GM19043 (cell line): ENCODE data around the gene ACSM4.
"Not testable (repeated sequence)": the region's sequence is repeated elsewhere in the genome, so short reads cannot be mapped to it uniquely, and the experiment has no call there.

Source experiments
- ATAC-seq: cut with Tn5 transposase; IDR thresholded peaks from one replicate; pipeline ENCODE4 v1.9.1; 2021; ENCODE audit warnings: low read depth; ENCODE audit not compliant: unreplicated experiment

Gene ACSM4

DNA sequence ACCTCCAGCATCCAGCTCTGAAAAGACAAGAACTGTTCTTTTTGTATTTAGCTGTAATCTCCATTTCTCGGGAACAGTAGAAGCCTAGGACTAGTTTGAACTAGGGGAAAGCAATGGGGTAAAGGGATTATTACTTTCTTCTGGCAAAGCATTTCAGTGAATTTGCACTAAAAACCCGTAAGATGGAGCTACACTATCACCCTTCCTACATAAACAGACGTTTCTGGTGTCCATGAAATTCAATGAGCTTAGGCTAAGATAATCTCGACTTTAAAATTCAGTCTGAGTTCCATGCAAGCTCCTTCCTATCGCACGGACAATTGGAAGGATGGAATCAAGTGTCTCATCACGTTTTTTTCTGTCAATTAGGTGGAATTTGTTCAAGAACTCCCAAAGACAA is 24.0 kb downstream of the ACSM4 start:
- ATAC-seq, result no peak

- ATAC-seq, result not testable (repeated sequence)
Measured at GRCh38 chr12:7337790-7338189, 33.9 kb downstream of the ACSM4 start.

DNA sequence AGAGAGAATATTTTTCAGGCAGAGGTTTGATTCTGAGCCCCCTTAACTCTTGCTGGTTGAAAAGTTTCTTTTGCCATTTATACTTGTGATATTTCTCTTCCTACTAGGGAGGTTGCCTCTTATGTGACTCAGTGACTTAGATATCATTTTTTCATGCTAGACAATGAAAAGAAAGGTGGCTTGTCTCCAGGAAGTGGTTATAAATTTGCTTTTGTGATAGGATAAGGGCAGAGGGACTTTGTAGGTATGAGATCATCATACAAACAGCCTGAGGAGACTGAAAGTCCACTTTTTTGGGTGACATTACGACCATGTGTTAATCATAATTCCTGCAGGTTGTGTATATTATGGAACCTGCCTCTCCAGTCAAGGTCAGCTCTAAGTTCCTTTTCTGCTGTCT is 35.8 kb downstream of the ACSM4 start:
- ATAC-seq, result no peak

GRCh38 chr12:7344833-7345606 is 41.1 kb downstream of the ACSM4 start:
- ATAC-seq, result no peak

DNA sequence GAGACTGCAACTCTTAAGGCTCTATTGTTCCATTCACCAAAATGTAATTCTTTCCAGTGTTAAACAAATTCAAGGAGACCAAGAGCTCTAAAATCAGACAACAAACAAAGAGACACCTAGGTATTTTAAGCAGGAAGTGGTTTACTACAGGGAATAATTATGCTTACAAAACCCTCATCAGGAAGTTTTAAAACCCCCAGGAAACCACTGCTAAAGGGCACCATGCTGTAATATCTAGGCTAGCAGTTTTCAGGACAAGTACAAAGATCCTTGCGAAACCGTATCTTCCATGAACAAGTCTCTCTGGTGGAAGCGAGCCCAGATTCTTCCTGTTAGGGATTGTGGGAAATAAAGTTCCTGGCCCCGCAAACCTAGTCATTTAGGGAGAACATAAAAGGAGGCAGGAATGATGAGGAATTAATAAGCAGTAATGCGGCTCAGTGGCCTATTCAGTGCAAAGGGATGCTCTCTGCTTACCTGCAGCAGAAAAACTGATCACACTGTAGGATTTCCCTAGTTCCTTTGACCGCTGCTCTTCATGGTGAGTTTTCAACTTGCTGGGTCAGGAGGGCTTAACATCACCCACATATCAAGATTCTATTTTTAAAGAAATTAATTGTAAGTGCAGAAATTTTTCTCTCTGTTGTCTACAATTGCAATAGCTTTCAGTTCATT is 42.8 kb downstream of the ACSM4 start:
- ATAC-seq, result no peak

DNA sequence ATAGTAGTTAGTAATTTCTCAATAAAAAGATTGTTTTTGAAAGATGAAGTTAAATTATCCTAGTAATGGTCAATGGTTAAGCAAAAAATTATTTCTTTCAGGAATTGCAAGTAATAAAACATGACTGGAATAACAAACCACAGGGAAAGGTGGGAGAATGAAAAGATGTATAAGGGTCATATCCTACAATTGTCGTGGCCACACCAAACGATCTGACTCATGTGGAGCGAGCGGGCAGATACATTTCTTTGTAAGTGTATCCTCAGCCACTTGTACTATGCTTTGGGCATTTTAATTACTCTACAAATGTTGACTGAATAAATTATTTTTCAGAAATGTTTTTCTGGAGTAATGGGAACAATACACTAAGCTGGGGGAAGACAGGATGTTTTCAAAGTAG is 45.5 kb downstream of the ACSM4 start:
- ATAC-seq, result no peak

DNA sequence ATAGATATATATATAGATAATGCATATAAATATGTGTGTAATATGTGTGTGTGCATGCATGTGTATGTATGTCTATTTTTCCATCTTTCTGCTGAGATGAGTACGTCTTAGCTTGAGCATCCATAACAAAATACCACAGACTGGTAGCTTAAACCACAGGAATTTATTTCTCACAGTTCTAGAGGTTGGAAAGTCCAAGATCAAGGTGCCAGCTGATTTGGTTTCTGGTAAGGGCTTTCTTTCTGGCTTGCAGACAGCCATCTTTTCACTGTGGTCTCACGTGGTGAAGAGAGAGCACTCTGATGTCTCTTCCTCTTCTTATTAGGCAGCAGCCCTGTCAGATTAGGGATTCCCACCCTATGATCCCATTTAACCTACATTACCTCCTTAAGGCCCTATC is 47.3 kb downstream of the ACSM4 start:
- no peak for ATAC-seq

GRCh38 chr12:7352661-7353060 is 48.8 kb downstream of the ACSM4 start:
- no peak for ATAC-seq

- ATAC-seq, result no peak
Measured at GRCh38 chr12:7354529-7354928, 50.7 kb downstream of the ACSM4 start.

- no peak for ATAC-seq
Measured at GRCh38 chr12:7361265-7361664, 57.4 kb downstream of the ACSM4 start.

DNA sequence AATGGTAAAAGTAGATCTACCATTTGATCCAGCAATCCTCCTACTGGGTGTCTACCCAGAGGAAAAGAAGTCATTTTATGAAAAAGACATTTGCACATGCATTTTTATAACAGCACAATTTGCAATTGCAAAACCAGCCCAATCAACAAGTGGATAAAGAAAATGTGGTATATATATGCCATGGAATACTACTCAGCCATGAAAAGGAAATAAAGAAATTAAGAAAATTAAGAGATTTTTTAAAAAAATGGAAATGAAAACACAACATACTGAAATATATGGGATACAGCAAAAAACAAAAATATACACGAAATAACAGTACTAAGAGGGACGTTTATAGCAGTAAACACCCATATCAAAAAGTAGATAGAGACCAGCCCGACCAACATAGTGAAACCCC is 58.9 kb downstream of the ACSM4 start:
- no peak for ATAC-seq

- no peak for ATAC-seq
Measured at GRCh38 chr12:7369274-7369729, 65.4 kb downstream of the ACSM4 start.

- no peak for ATAC-seq
Measured at GRCh38 chr12:7373226-7373625, 69.4 kb downstream of the ACSM4 start.

DNA sequence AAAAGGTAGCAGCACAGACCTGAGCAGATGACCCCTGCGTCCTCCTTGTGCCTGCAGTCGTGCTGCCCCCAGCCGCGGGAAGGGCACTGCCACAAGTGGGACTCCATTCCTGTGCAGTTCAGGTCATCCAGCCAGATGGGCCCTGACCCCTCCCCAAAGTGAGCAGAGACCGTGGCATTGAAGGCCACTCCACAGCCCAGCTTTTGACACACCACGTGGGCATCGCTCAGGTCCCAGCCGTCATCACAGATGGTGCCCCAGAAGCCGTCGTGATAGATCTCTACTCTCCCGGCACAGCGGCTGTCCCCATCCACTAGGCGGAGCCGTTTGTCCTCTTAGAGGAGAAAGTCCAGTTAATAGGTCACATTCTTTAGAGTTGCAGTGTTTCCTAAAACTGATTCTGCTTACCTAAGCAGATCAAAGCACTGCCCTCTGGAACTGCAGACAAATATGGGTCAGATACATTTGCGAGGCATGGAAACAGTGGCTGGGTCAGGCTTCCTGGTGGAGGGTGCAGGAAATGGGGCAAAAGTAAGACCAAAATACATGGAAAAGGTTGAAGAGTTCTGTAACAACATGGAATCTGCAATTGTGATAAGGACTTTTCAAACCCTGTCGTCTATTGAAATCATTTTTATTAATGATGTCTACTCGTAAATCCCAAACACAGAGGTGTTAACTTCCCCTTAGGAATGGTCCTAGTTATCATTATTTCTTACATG is 70.7 kb downstream of the ACSM4 start:
- no peak for ATAC-seq

DNA sequence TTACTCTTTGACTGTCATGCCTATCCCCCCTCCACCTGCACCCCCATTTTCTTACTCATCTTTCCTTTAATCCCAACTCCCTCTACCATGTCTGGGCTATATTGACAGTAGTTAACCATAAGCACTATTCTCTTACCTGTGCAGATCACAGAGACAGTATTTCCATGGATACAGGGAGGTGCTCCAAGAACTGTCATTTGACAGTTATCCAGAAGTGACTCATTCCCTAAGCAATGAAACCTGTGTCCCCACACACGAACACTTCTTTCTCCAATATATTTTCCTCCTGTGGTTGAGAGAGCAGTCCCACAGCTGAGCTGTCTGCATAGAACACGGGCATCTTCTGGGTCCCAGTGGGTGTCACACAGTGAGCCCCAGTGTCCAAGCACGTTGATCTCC is 71.3 kb downstream of the ACSM4 start:
- ATAC-seq, result no peak

DNA sequence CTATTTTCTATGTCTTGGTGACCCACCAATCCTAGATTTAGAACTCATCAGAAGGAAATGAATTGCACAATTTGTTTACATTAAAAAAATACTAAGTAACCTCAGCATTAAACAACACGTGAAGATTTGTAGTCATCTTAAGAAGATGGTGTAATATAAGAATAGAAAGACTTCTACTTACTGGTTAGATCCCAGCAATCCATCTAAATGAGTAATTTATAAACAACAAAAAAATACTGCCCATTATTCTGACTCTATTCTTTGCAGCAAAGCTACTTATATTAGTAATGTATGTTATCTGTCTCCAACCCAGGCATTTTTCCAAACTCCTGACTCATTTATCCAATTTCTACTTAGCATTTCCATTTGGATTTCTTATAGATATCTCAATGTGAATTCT is 72.3 kb downstream of the ACSM4 start:
- no peak for ATAC-seq
